HG03378 (cell line): ENCODE measurements around the gene COTL1.
"Not testable (repeated sequence)": the region's sequence is repeated elsewhere in the genome, so short reads cannot be mapped to it uniquely, and the experiment has no call there.

Experiments
- ATAC-seq: cut with Tn5 transposase; IDR thresholded peaks from one replicate; pipeline ENCODE4 v1.9.1; 2021; ENCODE audit warnings: mild to moderate bottlenecking, moderate library complexity; ENCODE audit not compliant: unreplicated experiment

COTL1 gene

DNA sequence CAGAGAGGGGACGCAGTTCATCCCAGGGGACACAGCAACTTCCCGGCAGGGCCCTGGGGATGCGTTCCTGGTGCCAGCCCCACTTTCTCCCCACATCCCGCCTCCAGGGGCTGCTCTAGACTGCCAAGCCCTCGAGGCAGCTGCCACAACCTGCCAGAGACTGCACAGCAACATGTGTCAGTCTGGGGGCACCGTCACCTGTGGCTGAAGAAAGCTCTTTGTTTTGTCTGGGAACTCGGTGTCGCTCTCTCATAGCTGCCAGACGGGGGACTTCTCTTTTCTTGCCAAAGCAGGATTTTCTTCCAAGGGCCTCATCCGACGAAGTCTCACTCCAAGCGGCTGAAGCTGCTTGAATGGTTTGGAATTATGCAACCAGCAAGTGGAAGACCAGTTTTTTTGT, 43.7 kb downstream of the COTL1 start:
- no peak for ATAC-seq

DNA sequence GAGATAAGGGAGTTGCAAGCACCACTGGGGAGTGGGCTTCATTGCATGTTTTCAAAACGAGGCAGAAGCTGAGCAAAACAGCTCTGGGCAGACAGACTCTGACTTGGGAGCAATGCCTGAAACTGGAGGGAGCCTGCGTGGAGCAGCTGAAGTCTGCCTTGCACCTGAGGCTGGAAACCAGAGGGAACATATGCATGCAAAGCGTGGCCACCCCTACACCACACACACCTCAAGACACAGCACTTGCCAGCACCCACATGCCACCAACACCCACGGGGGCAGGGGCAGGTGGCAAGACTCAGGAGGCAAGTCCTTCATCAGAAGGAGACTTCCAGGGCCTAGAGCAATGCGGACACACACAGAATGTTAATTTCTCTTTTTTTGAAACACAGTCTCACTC, 45.8 kb downstream of the COTL1 start:
- no peak for ATAC-seq

DNA sequence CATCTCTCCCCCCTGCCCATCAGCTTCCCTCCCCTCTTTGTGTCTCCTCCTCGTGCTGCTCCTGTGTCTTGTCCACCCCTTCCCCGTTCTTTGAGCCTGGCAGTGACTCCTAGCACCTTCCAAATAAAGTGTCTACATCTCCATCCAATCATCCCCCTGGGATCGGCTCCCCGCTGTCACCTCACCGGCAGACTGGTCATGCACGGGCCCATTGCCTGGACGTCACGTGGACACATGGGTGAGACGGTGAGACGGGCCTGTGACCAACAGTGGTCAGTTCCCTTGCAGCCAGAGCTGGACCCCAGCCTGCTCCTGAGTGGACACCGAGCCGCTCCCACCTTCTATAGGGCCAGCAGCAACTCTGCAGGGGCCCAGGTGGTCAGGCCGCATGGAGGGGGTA, 46.4 kb downstream of the COTL1 start:
- no peak for ATAC-seq

DNA sequence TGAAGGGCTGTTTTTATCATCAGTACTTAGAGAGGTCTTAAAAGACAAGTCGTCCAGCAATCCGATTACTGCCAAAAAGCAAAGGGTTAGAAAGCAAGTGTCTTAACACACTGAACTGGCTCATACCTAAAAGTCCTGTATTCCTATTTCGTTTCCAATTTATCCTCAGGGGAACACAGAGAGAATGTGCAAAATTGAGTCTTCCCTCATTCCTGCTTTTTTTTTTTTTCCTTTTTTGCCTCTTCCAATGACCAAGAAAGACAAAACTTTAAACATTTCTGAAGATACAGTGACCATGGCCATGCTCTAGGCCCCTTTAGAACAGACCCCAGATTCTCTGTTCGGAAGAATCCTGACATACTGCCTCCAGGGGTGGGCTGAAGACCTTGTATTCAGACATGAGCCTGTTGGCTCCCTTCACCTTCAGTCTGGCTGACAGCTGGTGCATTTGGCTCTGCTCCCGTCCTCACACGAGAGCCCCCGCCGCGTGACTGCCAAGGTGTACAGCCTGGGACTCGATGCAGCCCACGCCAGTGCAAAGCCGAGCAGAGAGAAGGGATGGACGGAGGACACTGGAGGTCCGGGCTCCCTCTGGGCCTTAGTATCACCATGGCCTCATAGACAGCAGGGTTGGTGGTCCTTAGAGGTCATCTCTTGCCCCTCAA, 47.0 kb downstream of the COTL1 start:
- no peak for ATAC-seq

DNA sequence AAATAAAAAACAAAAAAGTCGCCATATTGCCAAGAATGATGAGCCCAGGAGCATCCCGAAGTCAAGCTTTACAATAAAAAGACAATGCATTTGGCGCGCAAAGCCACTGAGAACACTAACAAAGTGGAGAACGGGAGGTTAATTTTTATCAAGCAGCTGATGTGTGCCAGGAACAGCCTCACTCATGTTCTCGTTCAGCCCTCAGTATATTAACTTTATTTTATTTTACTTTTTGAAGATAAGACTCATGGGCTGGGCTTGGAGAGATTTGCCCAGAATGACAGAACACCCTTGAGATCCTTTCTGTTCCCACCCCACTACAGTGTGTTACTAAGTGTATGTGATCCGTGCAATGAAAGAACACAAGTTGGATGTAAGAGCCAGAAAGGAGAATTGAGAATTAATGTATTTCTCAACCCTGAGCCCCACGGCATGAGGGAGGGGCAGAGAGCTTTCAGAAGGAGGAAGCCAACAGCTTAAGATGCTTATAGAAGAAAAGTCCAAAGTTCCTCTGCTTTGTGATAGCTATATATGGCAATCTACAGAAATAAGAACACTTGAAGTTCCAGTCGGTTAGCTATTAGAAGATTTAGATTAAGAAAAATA, 48.4 kb downstream of the COTL1 start:
- no peak for ATAC-seq

DNA sequence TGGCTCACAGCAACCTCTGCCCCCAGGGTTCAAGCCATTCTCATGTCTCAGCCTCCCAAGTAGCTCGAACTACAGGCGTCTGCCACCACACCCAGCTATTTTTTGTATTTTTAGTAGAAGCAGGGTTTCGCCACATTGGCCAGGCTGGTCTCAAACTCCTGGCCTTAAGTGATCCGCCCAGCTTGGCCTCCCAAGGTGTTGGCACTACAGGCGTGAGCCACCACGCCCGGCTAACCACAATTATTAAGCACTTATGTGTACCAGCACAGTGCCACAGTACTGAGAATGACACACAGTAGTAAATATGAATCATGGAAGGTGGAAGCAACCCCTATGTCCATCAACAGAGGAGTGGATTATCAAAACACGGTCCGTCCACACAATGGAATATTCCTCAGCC, 49.8 kb downstream of the COTL1 start:
- ATAC-seq, result no peak

DNA sequence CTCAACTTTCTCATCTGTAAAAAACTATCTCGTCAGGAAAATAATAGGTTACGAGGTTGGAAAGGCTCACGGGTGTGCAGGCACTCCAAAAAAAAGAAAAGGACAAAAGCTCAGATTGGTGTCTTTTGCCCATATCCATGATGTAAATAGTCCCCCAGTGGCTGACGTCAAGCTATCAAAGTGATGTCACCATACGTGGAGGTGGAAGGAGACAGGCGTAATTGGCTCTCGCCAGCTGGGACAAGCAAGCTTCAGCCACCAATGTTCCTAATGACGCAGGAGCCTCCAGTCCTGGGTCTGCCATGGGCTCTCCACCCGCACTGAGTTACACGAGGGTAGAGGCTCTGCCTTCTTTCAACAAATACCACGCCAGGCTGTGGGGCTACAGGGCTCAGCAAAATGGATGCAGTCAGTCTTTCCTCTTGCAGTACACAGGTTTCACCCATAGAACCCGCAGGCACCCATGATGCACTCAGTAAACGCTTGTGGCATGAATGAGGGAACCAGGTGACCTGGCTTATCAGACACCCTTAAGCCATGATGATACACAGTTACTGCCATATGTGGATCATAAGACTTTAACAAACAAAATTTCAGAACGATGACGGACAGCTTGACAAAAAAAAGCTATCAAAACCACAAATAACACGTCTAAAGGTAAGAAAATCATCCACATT, 50.5 kb downstream of the COTL1 start:
- ATAC-seq, result no peak

- ATAC-seq, result no peak
These were observed 51.2 kb downstream of the COTL1 start for GRCh38 chr16:84566545-84567257.

- no peak for ATAC-seq
These were observed 52.0 kb downstream of the COTL1 start for GRCh38 chr16:84565669-84566495.

GRCh38 chr16:84563786-84564420, 54.0 kb downstream of the COTL1 start:
- ATAC-seq, result no peak

DNA sequence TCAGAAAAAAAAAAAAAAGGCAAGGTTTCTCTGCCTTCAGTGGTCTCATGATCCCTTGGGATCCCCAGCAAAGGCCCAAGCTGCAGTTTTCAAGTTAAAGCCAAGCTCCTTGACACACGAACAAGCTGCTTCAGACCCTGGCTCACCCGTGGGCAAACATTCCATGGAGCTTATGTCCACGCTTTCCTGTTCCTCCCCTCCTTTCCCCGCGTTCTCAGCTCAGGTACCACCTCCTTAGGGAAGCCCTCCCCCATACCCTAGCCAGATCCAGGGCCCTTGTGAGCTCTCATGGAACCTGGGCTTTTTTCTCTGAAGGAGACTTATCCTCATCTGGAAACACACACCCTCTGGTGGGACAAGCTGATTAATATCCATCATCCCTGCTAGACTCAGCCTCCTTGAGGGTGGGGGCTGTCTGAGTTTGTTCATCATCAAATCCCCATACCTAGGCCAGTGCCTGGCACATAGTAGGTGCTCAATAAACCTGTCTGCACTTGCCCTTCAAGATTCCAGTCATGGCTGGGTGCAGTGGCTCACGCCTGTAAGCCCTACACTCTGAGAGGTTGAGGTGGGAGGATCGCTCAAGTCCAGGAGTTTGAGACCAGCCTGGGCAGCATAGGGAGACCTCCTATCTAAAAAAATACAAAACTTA, 54.7 kb downstream of the COTL1 start:
- ATAC-seq, result no peak

DNA sequence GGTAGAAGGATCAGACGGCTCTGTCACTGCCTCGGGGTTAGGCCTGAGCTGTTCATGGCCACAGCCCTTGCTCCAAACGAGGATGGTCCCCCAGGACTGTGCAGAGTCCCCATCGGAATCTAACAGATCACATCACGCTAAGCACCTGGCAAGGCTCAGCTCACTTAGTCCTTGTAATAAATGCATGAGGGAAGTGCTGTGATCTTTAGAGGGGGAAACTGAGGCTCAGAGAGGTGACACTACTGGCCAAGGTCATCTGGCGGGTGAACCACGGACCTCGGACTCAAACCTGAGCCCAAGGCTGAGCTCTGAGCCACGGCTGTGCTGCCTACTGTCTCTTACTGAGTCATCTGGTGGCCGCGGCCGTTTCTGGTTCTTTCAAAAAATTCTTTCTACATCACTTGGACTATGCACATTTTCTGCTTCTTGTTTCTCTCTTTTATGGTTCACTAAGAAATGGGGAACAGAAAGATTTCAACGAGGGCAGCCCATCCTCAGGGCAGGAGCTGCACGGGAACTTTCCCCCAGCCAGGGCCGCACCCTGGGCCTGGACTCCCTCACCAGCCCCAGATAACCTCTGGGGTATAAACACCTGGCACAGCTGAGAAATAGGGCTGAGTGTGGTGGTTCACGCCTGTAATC, 55.6 kb downstream of the COTL1 start:
- ATAC-seq, result peak; percentile 55

DNA sequence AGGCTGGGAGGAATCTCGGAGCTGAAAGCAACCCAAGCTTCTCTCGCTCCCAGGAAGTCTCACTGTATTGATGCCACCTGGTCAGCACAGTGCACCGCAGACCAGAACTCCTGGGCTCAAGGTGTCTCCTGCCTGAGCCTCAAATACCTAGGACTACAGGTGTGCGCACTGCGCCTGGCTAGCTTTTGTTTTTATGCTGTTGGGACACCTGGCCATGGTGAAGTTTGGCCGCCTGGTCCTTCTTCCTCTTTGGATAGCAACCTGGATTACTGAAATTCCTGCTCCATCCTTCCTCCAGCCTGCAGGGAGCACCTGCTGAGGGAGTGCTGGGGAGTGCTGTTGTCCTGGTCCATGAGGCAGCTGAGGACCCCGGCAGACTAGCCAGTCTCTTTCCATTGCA, 56.6 kb downstream of the COTL1 start:
- no peak for ATAC-seq

DNA sequence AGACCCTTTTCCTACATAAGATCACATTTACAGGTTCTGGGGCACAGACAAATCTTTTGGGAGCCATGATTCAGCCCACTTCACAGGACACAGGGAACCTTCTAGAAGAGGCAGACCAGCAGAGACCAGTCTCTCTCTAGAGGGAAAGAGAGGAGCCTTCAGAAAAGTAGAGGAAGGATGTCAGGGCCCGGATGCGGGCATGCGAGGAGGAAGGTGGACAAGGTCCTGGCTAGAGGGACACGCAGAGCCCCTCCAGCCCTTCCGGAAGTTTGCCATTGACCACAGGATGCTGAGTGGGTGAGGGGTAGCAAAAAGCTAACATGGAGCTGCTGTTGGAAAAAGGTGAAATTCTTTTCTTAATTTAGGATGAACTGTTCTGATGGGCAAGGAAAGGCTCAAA, 57.6 kb downstream of the COTL1 start:
- no peak for ATAC-seq

DNA sequence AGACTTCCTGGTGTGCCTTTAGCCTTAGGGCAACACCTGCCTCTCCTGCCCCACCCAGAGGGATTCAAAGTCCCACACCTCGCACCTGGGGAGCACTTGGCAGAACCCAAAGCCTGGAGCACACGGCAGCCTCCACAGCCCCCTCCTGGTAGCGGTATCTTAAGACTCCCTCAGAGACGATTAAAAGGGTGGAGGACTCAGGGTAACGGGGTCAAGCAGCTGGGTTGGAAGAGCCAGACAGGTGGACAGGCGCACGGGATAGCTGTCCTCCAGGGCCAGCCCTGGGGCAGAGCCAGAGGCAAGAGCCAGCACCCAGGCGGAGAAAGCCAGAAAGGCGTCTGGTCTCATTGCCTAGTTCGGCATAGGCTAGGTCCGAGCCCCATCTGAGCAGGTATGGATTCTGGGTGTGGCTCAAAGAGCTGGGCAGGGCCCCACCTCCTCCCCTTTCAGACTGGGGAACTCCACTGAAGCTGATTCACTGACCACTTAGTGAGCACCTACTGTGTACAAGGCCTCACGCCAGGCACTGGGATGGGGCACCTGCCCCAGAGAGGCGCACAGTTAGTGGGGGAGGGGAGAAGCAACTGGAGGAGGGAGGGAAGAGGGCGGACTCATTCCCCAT, 58.5 kb downstream of the COTL1 start:
- no peak for ATAC-seq

DNA sequence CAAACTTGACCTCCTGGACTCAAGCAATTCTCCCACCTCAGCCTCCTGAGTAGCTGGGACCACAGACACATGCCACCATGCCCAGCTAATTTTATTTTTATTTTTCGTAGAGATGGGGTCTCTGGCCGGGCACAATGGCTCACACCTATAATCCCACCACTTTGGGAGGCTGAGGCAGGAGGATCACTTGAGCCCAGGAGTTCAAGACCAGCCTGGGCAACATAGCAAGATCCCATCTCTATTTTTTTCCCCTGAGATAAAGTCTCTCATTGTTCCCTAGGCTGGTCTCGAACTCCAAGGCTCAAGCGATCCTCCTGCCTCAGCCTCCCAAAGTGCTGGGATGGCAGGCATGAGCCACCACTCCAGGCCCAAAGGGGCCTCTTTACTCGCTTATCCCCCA, 59.0 kb downstream of the COTL1 start:
- ATAC-seq, result not testable (repeated sequence)

DNA sequence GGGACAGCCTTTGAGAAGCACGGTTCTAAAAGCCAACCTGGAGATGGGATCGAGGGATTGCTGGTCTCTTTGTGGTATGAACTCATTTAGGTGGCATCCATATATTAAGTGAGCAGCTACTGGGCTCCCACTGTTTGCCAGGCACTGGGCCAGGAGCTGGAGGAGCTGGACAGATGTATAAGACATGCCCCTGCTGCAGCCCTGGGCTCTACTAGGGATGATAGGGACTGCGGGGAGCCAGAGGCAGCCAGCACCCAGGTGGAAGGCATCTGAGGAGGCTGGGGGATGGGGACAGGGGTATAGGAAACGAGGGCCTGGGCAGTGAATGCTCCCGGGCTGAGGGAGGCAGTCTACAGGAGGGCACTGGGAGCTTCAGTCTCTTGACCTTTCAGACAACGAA, 60.4 kb downstream of the COTL1 start:
- no peak for ATAC-seq

DNA sequence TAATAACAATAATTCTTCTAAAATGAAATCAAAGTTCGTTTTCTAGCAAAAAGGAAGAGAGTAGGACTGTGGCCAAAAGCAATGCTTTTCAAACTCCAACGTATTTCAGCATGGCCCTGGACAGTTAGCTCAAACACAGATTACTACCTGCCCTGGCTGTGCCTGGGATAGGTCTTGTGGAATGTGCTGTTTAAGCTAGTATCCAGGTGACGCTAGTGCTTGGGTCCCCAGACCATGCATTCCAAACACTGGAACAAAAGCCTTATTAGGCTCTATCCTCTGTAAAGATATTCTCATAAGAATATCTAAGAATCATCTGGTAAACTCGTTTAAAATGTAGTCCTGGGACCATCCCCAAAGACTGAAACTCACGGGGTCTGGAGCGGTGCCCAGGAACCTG, 60.8 kb downstream of the COTL1 start:
- no peak for ATAC-seq
